K562 (cell line): ENCODE data around the gene RMI1. TPM values are rescaled to one million over a fixed set of nuclear protein-coding genes. Genes with fewer than 3 reads are reported as not detected.

Source experiments
- ATAC-seq: fragments of 200-7000 bp; cut with Tn5 transposase; 3 replicates; pipeline ENCODE4 v1.9.1; 2020; ENCODE audit warnings: moderate library complexity
- BruUV-seq: library from RNA; stranded (reverse); fragments of 400-500 nt; replicated peaks from 2 replicates; lab custom pipeline; 2021; lab: Mats Ljungman, UMichigan
- CTCF ChIA-PET: fragments of 300-600 bp; formaldehyde crosslinking; extraction: SDS; loops from one replicate; lab custom pipeline; 2021; ENCODE audit warnings: low intra/inter-chr PET ratio; lab: Yijun Ruan, JAX
- POLR2A ChIA-PET: fragments of 300-600, 350-650 bp; sonication (Branson Sonifier 250); formaldehyde crosslinking; extraction: SDS; loops from one replicate; lab custom pipeline; 2021; ENCODE audit warnings: antibody characterized with exemption, inconsistent platforms; lab: Yijun Ruan, JAX
- DNase-seq, 4 experiments: peaks; one replicate each; pipeline versions ENCODE4 v3.0.0 to v3.0.0-alpha.2; 2011 to 2018; ENCODE audit warnings: low spot score in 3 of 4, mixed read lengths in 3 of 4; ENCODE audit errors: extremely low read depth in 1 of 4
- FAIRE-seq: peaks from 2 replicates; lab custom pipeline; 2011; peaks lifted over from hg19 to GRCh38; lab: Jason Lieb, UNC
- H2AFZ ChIP-seq: 2 replicates; pipeline ENCODE4 v1.6.0; 2011; ENCODE audit warnings: low read depth, low read length, control low read depth, inconsistent platforms
- H3K27ac ChIP-seq: fragments of 200-600 bp; 3 replicates; pipeline ENCODE4 v1.8.0; 2011; ENCODE audit warnings: low read depth, mild to moderate bottlenecking, control low read depth, inconsistent platforms, low read length, moderate library complexity, mixed read lengths; ENCODE audit errors: extremely low read depth
- H3K27me3 ChIP-seq, 2 experiments: fragments of 300-600 bp in 1 of 2; 2 replicates in 1 of 2; 3 replicates in 1 of 2; pipeline versions ENCODE4 v1.6.0 to v1.8.0; 2011; ENCODE audit warnings: inconsistent platforms in 2 of 2, low read length in 2 of 2, mild to moderate bottlenecking in 1 of 2, mixed read lengths in 1 of 2, moderate library complexity in 1 of 2; ENCODE audit not compliant: control insufficient read depth in 2 of 2, insufficient read depth in 2 of 2
- H3K36me3 ChIP-seq: fragments of 300-600 bp; 3 replicates; pipeline ENCODE4 v1.8.0; 2011; ENCODE audit warnings: mild to moderate bottlenecking, low read length, inconsistent platforms; ENCODE audit not compliant: control insufficient read depth, insufficient read depth
- H3K4me1 ChIP-seq, 2 experiments: fragments of 200-600 bp in 1 of 2; replicated peaks in 1 of 2; 2 replicates in 1 of 2; 3 replicates in 1 of 2; pipeline versions ENCODE4 v1.5.1 to v1.8.0; 2011; ENCODE audit warnings: inconsistent platforms in 2 of 2, low read length in 2 of 2, mild to moderate bottlenecking in 1 of 2, mixed read lengths in 1 of 2, moderate library complexity in 1 of 2; ENCODE audit not compliant: control insufficient read depth in 2 of 2, insufficient read depth in 2 of 2
- H3K4me2 ChIP-seq: 2 replicates; pipeline ENCODE4 v1.6.1; 2011; ENCODE audit warnings: low read length, control low read depth, inconsistent platforms, mixed read lengths; ENCODE audit not compliant: insufficient read depth
- H3K4me3 ChIP-seq: fragments of 200-600 bp; sonication (generic), shearing (Covaris generic); 2 replicates; pipeline ENCODE4 v1.5.1; 2016; ENCODE audit warnings: control low read depth, inconsistent platforms
- H3K79me2 ChIP-seq: fragments of 200-600 bp; 3 replicates; pipeline ENCODE4 v1.8.0; 2011; ENCODE audit warnings: low read length, inconsistent platforms; ENCODE audit not compliant: control insufficient read depth, insufficient read depth
- H3K9ac ChIP-seq, 2 experiments: 2 replicates each; pipeline versions ENCODE4 v1.6.0 to v1.6.1; 2011; ENCODE audit warnings: low read depth in 2 of 2, low read length in 2 of 2, control low read depth in 1 of 2, inconsistent platforms in 1 of 2, mild to moderate bottlenecking in 1 of 2, mixed read lengths in 1 of 2; ENCODE audit not compliant: insufficient read depth in 1 of 2
- H3K9me1 ChIP-seq: one replicate; pipeline ENCODE4 v1.6.0; 2011; ENCODE audit warnings: inconsistent platforms, mild to moderate bottlenecking, low read length, moderate library complexity; ENCODE audit not compliant: control insufficient read depth, insufficient read depth
- H3K9me3 ChIP-seq: replicated peaks from 2 replicates; pipeline ENCODE4 v1.5.1; 2011; ENCODE audit warnings: low read depth, low read length, inconsistent platforms; ENCODE audit not compliant: control insufficient read depth, insufficient read depth
- H4K20me1 ChIP-seq: replicated peaks from 2 replicates; pipeline ENCODE4 v1.6.1; 2011; ENCODE audit warnings: low read length, inconsistent platforms, mixed read lengths; ENCODE audit not compliant: control insufficient read depth, insufficient read depth
- ARID2 ChIP-seq: fragments of 450-650 bp; IDR thresholded peaks from 2 replicates; pipeline ENCODE4 v1.6.1; 2017; ENCODE audit warnings: antibody characterized with exemption, mild to moderate bottlenecking
- GABPA ChIP-seq: fragments of 200-800 bp; sonication (Bioruptor generic); conservative IDR thresholded peaks from 2 replicates; pipeline ENCODE4 v1.6.1; 2016; ENCODE audit warnings: low read depth, missing genetic modification characterization, missing compliant biosample characterization
- MLLT1 ChIP-seq, 2 experiments: fragments of 450-650 bp; IDR thresholded peaks; 2 replicates each; pipeline ENCODE4 v1.6.1; 2016
- NONO ChIP-seq, 2 experiments: fragments of 200-400 bp in 1 of 2; fragments of 450-650 bp in 1 of 2; formaldehyde crosslinking in 1 of 2; IDR thresholded peaks; 2 replicates each; pipeline ENCODE4 v1.6.1; 2017; ENCODE audit warnings: low read depth in 2 of 2, mild to moderate bottlenecking in 2 of 2, moderate library complexity in 2 of 2, low read length in 1 of 2
- TRIM24 ChIP-seq, 2 experiments: fragments of 450-650 bp; IDR thresholded peaks; 2 replicates each; pipeline ENCODE4 v1.6.1; 2016
- ZC3H4 ChIP-seq: sonication (generic); formaldehyde crosslinking; IDR thresholded peaks from 2 replicates; pipeline ENCODE4 v1.9.0; 2021; ENCODE audit warnings: missing genetic modification reagents, borderline replicate concordance
- ZNF347 ChIP-seq: fragments of 450-650 bp; formaldehyde crosslinking; IDR thresholded peaks from 2 replicates; pipeline ENCODE4 v1.4.0; 2020; ENCODE audit warnings: low read depth, mild to moderate bottlenecking, moderate library complexity
- ZNF583 ChIP-seq: fragments of 250-450 bp; sonication (Bioruptor Pico); IDR thresholded peaks from 2 replicates; pipeline ENCODE4 v1.4.0; 2020
- ZNF695 ChIP-seq: fragments of 450-650 bp; formaldehyde crosslinking; IDR thresholded peaks from 2 replicates; pipeline ENCODE4 v1.4.0; 2020; ENCODE audit warnings: mild to moderate bottlenecking, moderate library complexity
- ZNF764 ChIP-seq: fragments of 250-450 bp; sonication (Bioruptor Pico); IDR thresholded peaks from 2 replicates; pipeline ENCODE4 v1.4.0; 2020; ENCODE audit warnings: low read depth, mild to moderate bottlenecking, moderate library complexity
- WGBS: fragments of 100-300 bp; shearing (Covaris generic); methylation state at CpG from one replicate; pipeline ENCODE4 v1.1.6; 2016; ENCODE audit warnings: low coverage, mixed read lengths; ENCODE audit not compliant: insufficient coverage; ENCODE audit errors: missing lambda C conversion rate; 5-methylcytosine and 5-hydroxymethylcytosine counted together
- in situ Hi-C: fragments of 300-500 bp; cut with MboI; formaldehyde crosslinking; loops from 4 replicates; pipeline ENCODE4 v1.15.0; 2018; ENCODE audit warnings: inconsistent platforms, mixed read lengths
- intact Hi-C: fragments of 100-400 bp; cut with micrococcal nuclease; formaldehyde crosslinking; loops from 2 replicates; pipeline ENCODE4 v1.14.2; 2022
- polyA plus RNA-seq, 8 experiments: library from polyadenylated mRNA; depleted of rRNA in 4 of 8; stranded (reverse) in 5 of 8; unstranded in 3 of 8; fragments of >200 nt; fragmentation: Nextera tagmentation in 2 of 8; fragmentation: Illumina TruSeq in 1 of 8; extraction: Ambion mirVana in 2 of 8; extraction: Trizol in 1 of 8; gene quantifications; 2 replicates each; pipeline versions ENCODE4 v1.2.1 to v1.2.3, GENCODE V29; 2011 to 2014; ENCODE audit warnings: inconsistent platforms in 1 of 8, missing spikeins in 1 of 8
- total RNA-seq, 7 experiments: library from RNA; depleted of rRNA in 6 of 7; stranded (reverse); fragments of >200 nt in 6 of 7; fragmentation: Illumina TruSeq in 2 of 7; extraction: Trizol in 2 of 7; gene quantifications; 2 replicates each; pipeline versions ENCODE4 v1.2.1 to v1.2.3, GENCODE V29; 2011 to 2021; ENCODE audit warnings: low replicate concordance in 1 of 7
- TF ChIP-seq, protein P1 (sequence below): fragments of 250-450 bp; sonication (Bioruptor Pico); IDR thresholded peaks from 2 replicates; pipeline ENCODE4 v1.5.0; 2020; ENCODE audit warnings: mild to moderate bottlenecking
- TF ChIP-seq, protein P2 (sequence below): IDR thresholded peaks from 2 replicates; pipeline ENCODE4 v1.6.1; 2014; ENCODE audit warnings: antibody characterized with exemption

Gene RMI1
- total and polyA plus RNA-seq, 9 of the 15 experiments (the other 6 are each of a cell fraction or from before 2014, with no cell fraction given), result 3.0 to 17.4 (median 10.6) TPM

GRCh38 chr9:83971485-83971884 lies 9.1 kb upstream of the RMI1 start:
- Histone ChIP-seq H3K9ac (no peak overlapping the region), H3K4me3 (no peak overlapping the region), H2AFZ (no peak overlapping the region), H3K36me3 (peaks cover 97% of the 10 kb centered on the region), H3K27ac (no peak overlapping the region), H4K20me1 (peaks cover 8% of the 10 kb centered on the region; the same call in 1 of the 2 replicates), H3K27me3 (no peaks in the 10 kb centered on the region), H3K79me2 (peaks cover 46% of the 10 kb centered on the region), H3K4me2 (no peak overlapping the region), H3K9me3 (no peaks in the 10 kb centered on the region), H3K4me1 (no peaks in the 10 kb centered on the region; a peak in 1 of 5 replicates), H3K9me1 (no peaks in the 10 kb centered on the region)
- TF ChIP-seq TRIM24 (IDR thresholded peaks at IDR 0.05) (no peak), GABPA (no peak), ZNF764 (CRISPR knock-in tag) (no peak), ARID2 (no peak), ZNF695 (no peak), ZNF347 (CRISPR knock-in tag) (no peak), ZC3H4 (CRISPR knock-in tag) (no peak), MLLT1 (IDR thresholded peaks at IDR 0.05) (no peak), ZNF583 (CRISPR knock-in tag) (no peak), NONO (IDR thresholded peaks at IDR 0.05; ENCODE audit: low read depth in 2 of 2, low read length in 1 of 2) (no peak)
- TF ChIP-seq, protein P1, sequence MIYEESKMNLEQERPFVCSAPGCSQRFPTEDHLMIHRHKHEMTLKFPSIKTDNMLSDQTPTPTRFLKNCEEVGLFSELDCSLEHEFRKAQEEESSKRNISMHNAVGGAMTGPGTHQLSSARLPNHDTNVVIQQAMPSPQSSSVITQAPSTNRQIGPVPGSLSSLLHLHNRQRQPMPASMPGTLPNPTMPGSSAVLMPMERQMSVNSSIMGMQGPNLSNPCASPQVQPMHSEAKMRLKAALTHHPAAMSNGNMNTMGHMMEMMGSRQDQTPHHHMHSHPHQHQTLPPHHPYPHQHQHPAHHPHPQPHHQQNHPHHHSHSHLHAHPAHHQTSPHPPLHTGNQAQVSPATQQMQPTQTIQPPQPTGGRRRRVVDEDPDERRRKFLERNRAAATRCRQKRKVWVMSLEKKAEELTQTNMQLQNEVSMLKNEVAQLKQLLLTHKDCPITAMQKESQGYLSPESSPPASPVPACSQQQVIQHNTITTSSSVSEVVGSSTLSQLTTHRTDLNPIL (CRISPR knock-in tag), result no peak
- TF ChIP-seq, protein P2, sequence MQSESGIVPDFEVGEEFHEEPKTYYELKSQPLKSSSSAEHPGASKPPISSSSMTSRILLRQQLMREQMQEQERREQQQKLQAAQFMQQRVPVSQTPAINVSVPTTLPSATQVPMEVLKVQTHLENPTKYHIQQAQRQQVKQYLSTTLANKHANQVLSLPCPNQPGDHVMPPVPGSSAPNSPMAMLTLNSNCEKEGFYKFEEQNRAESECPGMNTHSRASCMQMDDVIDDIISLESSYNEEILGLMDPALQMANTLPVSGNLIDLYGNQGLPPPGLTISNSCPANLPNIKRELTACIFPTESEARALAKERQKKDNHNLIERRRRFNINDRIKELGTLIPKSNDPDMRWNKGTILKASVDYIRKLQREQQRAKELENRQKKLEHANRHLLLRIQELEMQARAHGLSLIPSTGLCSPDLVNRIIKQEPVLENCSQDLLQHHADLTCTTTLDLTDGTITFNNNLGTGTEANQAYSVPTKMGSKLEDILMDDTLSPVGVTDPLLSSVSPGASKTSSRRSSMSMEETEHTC, result no peak
- ATAC-seq (no peak), FAIRE-seq (no peak), DNase-seq (no peak)
- ChIA-PET CTCF (no interaction called here), POLR2A (interaction anchor here (1.1 to 1.9 kb wide), 2 partner anchors 9 to 11 kb away, joined by 6 to 8 read pairs; partner anchors contain the start of genes HNRNPK and RMI1)
- whole genome bisulfite sequencing, result 91% methylated on average over 6 of the region's 6 CpGs
- in situ Hi-C loops, result no loop called here
- intact Hi-C loops, result no loop called here
- BruUV-seq, result no TSS peak
